ENCODE results near the gene PROSER1.

Gene PROSER1

GRCh38 chr13:39056018-39056417 is 18.1 kb upstream of the PROSER1 start:
- no peak for TF ChIP-seq TAF1 (IDR thresholded peaks at IDR 0.05; ENCODE audit: borderline replicate concordance, insufficient read depth, low read length)
- no peak for TF ChIP-seq SIN3A (IDR thresholded peaks at IDR 0.05; ENCODE audit: borderline replicate concordance, insufficient read depth, low read length)
- TF ChIP-seq POLR2AphosphoS5 (IDR thresholded peaks at IDR 0.05; ENCODE audit: low read depth, low read length): no peak
- no peak for TF ChIP-seq REST (IDR thresholded peaks at IDR 0.05; ENCODE audit: insufficient read depth in 1 of 2, low read depth in 2 of 2, low read length in 2 of 2)
- TF ChIP-seq FOXP2 (optimal IDR thresholded peaks at IDR 0.05; ENCODE audit: borderline replicate concordance, extremely low read depth, extremely low read length, insufficient read depth): no peak

- TF ChIP-seq TAF1 (IDR thresholded peaks at IDR 0.05; ENCODE audit: borderline replicate concordance, insufficient read depth, low read length): no peak
Observed at GRCh38 chr13:39054112-39054511, 16.2 kb upstream of the PROSER1 start.

- TF ChIP-seq POLR2AphosphoS5 (IDR thresholded peaks at IDR 0.05; ENCODE audit: low read depth, low read length): no peak
Observed at GRCh38 chr13:39052944-39053343, 15.1 kb upstream of the PROSER1 start.

- TF ChIP-seq SIN3A (IDR thresholded peaks at IDR 0.05; ENCODE audit: borderline replicate concordance, insufficient read depth, low read length) (no peak), FOXP2 (optimal IDR thresholded peaks at IDR 0.05; ENCODE audit: borderline replicate concordance, extremely low read depth, extremely low read length, insufficient read depth) (no peak), TAF1 (IDR thresholded peaks at IDR 0.05; ENCODE audit: borderline replicate concordance, insufficient read depth, low read length) (no peak), REST (IDR thresholded peaks at IDR 0.05; ENCODE audit: insufficient read depth in 1 of 2, low read depth in 2 of 2, low read length in 2 of 2) (no peak), POLR2AphosphoS5 (IDR thresholded peaks at IDR 0.05; ENCODE audit: low read depth, low read length) (no peak)
Observed at GRCh38 chr13:39051157-39051556, 13.3 kb upstream of the PROSER1 start.

GRCh38 chr13:39049274-39049673 is 11.4 kb upstream of the PROSER1 start:
- TF ChIP-seq FOXP2 (optimal IDR thresholded peaks at IDR 0.05; ENCODE audit: borderline replicate concordance, extremely low read depth, extremely low read length, insufficient read depth) (no peak), TAF1 (IDR thresholded peaks at IDR 0.05; ENCODE audit: borderline replicate concordance, insufficient read depth, low read length) (no peak), POLR2AphosphoS5 (IDR thresholded peaks at IDR 0.05; ENCODE audit: low read depth, low read length) (no peak), SIN3A (IDR thresholded peaks at IDR 0.05; ENCODE audit: borderline replicate concordance, insufficient read depth, low read length) (no peak), REST (IDR thresholded peaks at IDR 0.05; ENCODE audit: insufficient read depth in 1 of 2, low read depth in 2 of 2, low read length in 2 of 2) (no peak)

GRCh38 chr13:39048806-39049205 is 10.9 kb upstream of the PROSER1 start:
- no peak for TF ChIP-seq POLR2AphosphoS5 (IDR thresholded peaks at IDR 0.05; ENCODE audit: low read depth, low read length)
- no peak for TF ChIP-seq FOXP2 (optimal IDR thresholded peaks at IDR 0.05; ENCODE audit: borderline replicate concordance, extremely low read depth, extremely low read length, insufficient read depth)
- TF ChIP-seq TAF1 (IDR thresholded peaks at IDR 0.05; ENCODE audit: borderline replicate concordance, insufficient read depth, low read length): no peak
- no peak for TF ChIP-seq SIN3A (IDR thresholded peaks at IDR 0.05; ENCODE audit: borderline replicate concordance, insufficient read depth, low read length)
- no peak for TF ChIP-seq REST (IDR thresholded peaks at IDR 0.05; ENCODE audit: insufficient read depth in 1 of 2, low read depth in 2 of 2, low read length in 2 of 2)
